ENCODE data around the gene KCNG1. TPM values are rescaled to one million over a fixed set of nuclear protein-coding genes. Genes with fewer than 3 reads are reported as not detected.
A peak's percentile ranks its signal among the peaks of the same experiment; 100 is the strongest.
"Not testable (repeated sequence)": the region's sequence is repeated elsewhere in the genome, so short reads cannot be mapped to it uniquely, and the experiment has no call there.

KCNG1 gene
- total RNA-seq, 2 donors from 2014 or later = 0.24 TPM; not detected in 1

- intact Hi-C loops (cut with DNase I) = no loop called here
- no peak for DNase-seq (ENCODE audit: low spot score)
Measured at GRCh38 chr20:50995506-50995905, 27.4 kb downstream of the KCNG1 start.

GRCh38 chr20:50993876-50994275 is 29.0 kb downstream of the KCNG1 start:
- no peak for DNase-seq (ENCODE audit: low spot score)
- intact Hi-C loops (cut with DNase I) = no loop called here

- DNase-seq (ENCODE audit: low spot score) = no peak
- intact Hi-C loops (cut with DNase I) = no loop called here
Measured at GRCh38 chr20:50992733-50993457, 30.0 kb downstream of the KCNG1 start.

GRCh38 chr20:50992336-50992732 is 30.6 kb downstream of the KCNG1 start:
- intact Hi-C loops (cut with DNase I) = no loop called here
- no peak for DNase-seq (ENCODE audit: low spot score)

- intact Hi-C loops (cut with DNase I) = no loop called here
- DNase-seq (ENCODE audit: low spot score) = no peak
Measured at GRCh38 chr20:50991076-50991475, 31.8 kb downstream of the KCNG1 start.

GRCh38 chr20:50987493-50988210 is 35.3 kb downstream of the KCNG1 start:
- intact Hi-C loops (cut with DNase I) = loop anchor here (5.0 kb wide), 1 partner anchor 320 kb away; no protein-coding TSS in a partner anchor

GRCh38 chr20:50983321-50983720 is 39.6 kb downstream of the KCNG1 start:
- no peak for DNase-seq (ENCODE audit: low spot score)
- intact Hi-C loops (cut with DNase I) = no loop called here

More at GRCh38 chr20:50987493-50988210, 35.3 kb downstream of the KCNG1 start:
- DNase-seq (ENCODE audit: low spot score) = no peak

- DNase-seq (ENCODE audit: low spot score) = peak; percentile 86
- intact Hi-C loops (cut with DNase I) = no loop called here
Measured at GRCh38 chr20:50982363-50982762, 40.5 kb downstream of the KCNG1 start.

- intact Hi-C loops (cut with DNase I) = no loop called here
- DNase-seq (ENCODE audit: low spot score) = no peak
Measured at GRCh38 chr20:50981714-50982048, 41.2 kb downstream of the KCNG1 start.

GRCh38 chr20:50980851-50981713 is 41.8 kb downstream of the KCNG1 start:
- intact Hi-C loops (cut with DNase I) = no loop called here
- no peak for DNase-seq (ENCODE audit: low spot score)

- intact Hi-C loops (cut with DNase I) = no loop called here
- DNase-seq (ENCODE audit: low spot score) = no peak
Measured at GRCh38 chr20:50980071-50980681, 42.7 kb downstream of the KCNG1 start.

- intact Hi-C loops (cut with DNase I); DNase-seq (ENCODE audit: low spot score): not testable (repeated sequence)
Measured at GRCh38 chr20:50978533-50978932, 44.4 kb downstream of the KCNG1 start.

GRCh38 chr20:50977066-50978021 is 45.6 kb downstream of the KCNG1 start:
- intact Hi-C loops (cut with DNase I) = no loop called here
- DNase-seq (ENCODE audit: low spot score) = no peak

- no peak for DNase-seq (ENCODE audit: low spot score)
- intact Hi-C loops (cut with DNase I) = no loop called here
Measured at GRCh38 chr20:50975701-50976330, 47.1 kb downstream of the KCNG1 start.

- DNase-seq (ENCODE audit: low spot score) = no peak
- intact Hi-C loops (cut with DNase I) = no loop called here
Measured at GRCh38 chr20:50969912-50970311, 53.0 kb downstream of the KCNG1 start.

GRCh38 chr20:50969435-50969834 is 53.5 kb downstream of the KCNG1 start:
- no peak for DNase-seq (ENCODE audit: low spot score)
- intact Hi-C loops (cut with DNase I) = no loop called here

GRCh38 chr20:50968289-50968688 is 54.6 kb downstream of the KCNG1 start:
- DNase-seq (ENCODE audit: low spot score) = no peak
- intact Hi-C loops (cut with DNase I) = no loop called here

- no peak for DNase-seq (ENCODE audit: low spot score)
- intact Hi-C loops (cut with DNase I) = no loop called here
Measured at GRCh38 chr20:50967586-50967985, 55.3 kb downstream of the KCNG1 start.

Data from posterior vena cava (tissue), 2 donors.